ENCODE measurements around the gene TLE2. TPM values are rescaled to one million over a fixed set of nuclear protein-coding genes. Genes with fewer than 3 reads are reported as not detected.

Gene TLE2
- total RNA-seq, 1 experiment from 2014 or later, result 6.2 TPM

DNA sequence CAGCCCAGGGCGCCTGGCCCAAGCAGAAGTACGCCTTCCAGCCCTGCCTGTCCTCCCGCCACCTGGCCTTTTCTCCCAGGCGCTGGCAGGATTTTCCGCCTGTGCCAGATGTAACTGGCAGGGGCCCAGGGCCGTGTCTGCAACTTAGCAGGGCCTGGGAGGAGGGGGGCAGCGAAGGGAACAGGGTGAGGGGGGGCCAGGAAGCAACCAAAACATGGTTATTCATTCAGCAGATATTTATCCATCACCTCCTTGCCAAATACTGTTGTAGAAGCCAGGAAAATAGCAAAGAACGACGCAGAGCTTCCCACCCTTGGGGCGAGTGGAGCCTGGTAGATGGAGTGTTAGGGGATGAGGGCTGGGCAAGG, 46.1 kb downstream of the TLE2 start:
- H3K27ac ChIP-seq (ENCODE audit: low read length), result no peak overlapping the region
- H3K9me3 ChIP-seq (ENCODE audit: control insufficient read depth, insufficient read depth, low read depth, low read length), result no peaks in the 10 kb centered on the region
- POLR2A ChIA-PET, result no interaction called here
- peak; percentile 49; the same call in 1 of the 2 replicates for ATAC-seq
- no peaks in the 10 kb centered on the region for H3K27me3 ChIP-seq (ENCODE audit: control insufficient read depth, insufficient read depth, low read length)
- in situ Hi-C loops (cut with HindIII; ENCODE audit: low pct_unique_long_range_greater_than_20kb, low sequenced_read_pairs), result no loop called here
- no peak for DNase-seq (ENCODE audit: low read depth, low spot score)
- H3K4me1 ChIP-seq (ENCODE audit: control insufficient read depth, insufficient read depth, low read length), result peaks cover 5% of the 10 kb centered on the region
- intact Hi-C loops (cut with micrococcal nuclease; ENCODE audit: unreplicated experiment), result no loop called here
- H3K36me3 ChIP-seq (ENCODE audit: control insufficient read depth, insufficient read depth, low read length), result no peaks in the 10 kb centered on the region
- no peak overlapping the region for H3K4me3 ChIP-seq (ENCODE audit: low read depth in 2 of 2, low read length in 2 of 2)
- no TSS peak for BruUV-seq (replicated peaks)
- TF ChIP-seq TCF7L2 (IDR thresholded peaks at IDR 0.05; ENCODE audit: low read depth, low read length) (no peak), SIN3A (IDR thresholded peaks at IDR 0.05; ENCODE audit: borderline replicate concordance, insufficient read depth, low read depth, low read length) (no peak), POLR2AphosphoS5 (IDR thresholded peaks at IDR 0.05; ENCODE audit: low read depth, low read length) (no peak)
- TF ChIP-seq, protein P1, sequence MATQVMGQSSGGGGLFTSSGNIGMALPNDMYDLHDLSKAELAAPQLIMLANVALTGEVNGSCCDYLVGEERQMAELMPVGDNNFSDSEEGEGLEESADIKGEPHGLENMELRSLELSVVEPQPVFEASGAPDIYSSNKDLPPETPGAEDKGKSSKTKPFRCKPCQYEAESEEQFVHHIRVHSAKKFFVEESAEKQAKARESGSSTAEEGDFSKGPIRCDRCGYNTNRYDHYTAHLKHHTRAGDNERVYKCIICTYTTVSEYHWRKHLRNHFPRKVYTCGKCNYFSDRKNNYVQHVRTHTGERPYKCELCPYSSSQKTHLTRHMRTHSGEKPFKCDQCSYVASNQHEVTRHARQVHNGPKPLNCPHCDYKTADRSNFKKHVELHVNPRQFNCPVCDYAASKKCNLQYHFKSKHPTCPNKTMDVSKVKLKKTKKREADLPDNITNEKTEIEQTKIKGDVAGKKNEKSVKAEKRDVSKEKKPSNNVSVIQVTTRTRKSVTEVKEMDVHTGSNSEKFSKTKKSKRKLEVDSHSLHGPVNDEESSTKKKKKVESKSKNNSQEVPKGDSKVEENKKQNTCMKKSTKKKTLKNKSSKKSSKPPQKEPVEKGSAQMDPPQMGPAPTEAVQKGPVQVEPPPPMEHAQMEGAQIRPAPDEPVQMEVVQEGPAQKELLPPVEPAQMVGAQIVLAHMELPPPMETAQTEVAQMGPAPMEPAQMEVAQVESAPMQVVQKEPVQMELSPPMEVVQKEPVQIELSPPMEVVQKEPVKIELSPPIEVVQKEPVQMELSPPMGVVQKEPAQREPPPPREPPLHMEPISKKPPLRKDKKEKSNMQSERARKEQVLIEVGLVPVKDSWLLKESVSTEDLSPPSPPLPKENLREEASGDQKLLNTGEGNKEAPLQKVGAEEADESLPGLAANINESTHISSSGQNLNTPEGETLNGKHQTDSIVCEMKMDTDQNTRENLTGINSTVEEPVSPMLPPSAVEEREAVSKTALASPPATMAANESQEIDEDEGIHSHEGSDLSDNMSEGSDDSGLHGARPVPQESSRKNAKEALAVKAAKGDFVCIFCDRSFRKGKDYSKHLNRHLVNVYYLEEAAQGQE (IDR thresholded peaks at IDR 0.05; ENCODE audit: insufficient read depth in 1 of 2, low read depth in 2 of 2, low read length in 1 of 2), result no peak
- TF ChIP-seq, protein P2, sequence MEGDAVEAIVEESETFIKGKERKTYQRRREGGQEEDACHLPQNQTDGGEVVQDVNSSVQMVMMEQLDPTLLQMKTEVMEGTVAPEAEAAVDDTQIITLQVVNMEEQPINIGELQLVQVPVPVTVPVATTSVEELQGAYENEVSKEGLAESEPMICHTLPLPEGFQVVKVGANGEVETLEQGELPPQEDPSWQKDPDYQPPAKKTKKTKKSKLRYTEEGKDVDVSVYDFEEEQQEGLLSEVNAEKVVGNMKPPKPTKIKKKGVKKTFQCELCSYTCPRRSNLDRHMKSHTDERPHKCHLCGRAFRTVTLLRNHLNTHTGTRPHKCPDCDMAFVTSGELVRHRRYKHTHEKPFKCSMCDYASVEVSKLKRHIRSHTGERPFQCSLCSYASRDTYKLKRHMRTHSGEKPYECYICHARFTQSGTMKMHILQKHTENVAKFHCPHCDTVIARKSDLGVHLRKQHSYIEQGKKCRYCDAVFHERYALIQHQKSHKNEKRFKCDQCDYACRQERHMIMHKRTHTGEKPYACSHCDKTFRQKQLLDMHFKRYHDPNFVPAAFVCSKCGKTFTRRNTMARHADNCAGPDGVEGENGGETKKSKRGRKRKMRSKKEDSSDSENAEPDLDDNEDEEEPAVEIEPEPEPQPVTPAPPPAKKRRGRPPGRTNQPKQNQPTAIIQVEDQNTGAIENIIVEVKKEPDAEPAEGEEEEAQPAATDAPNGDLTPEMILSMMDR (IDR thresholded peaks at IDR 0.05), result no peak
- CTCF ChIA-PET, result no interaction called here

DNA sequence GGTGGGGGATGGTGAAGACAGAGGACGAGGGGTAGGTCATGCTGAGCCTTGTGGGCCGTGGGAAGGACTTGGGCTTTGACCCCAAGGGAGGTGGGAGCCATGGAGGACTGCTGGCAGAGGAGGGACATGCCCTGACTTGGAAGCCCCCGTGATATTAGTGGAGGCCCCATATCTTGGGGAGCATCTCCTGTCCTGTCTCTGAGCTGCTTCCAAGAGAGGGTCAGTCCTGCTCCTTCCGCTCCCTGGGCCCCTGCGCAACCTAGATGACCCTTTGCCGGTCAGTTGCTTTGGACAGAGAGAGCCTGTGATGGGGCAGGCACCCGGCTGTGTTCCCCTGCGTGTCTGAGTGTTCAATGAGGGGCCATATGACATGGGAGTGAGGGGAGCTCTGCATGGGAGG, 46.5 kb downstream of the TLE2 start:
- ATAC-seq (0 out of 2 replicates have a peak, but pooled peaks have one; percentile 11), DNase-seq (ENCODE audit: low read depth, low spot score) (no peak)
- BruUV-seq (replicated peaks), result no TSS peak
- ChIA-PET POLR2A (no interaction called here), CTCF (no interaction called here)
- Histone ChIP-seq H3K4me1 (ENCODE audit: control insufficient read depth, insufficient read depth, low read length) (peaks cover 9% of the 10 kb centered on the region), H3K9me3 (ENCODE audit: control insufficient read depth, insufficient read depth, low read depth, low read length) (no peaks in the 10 kb centered on the region), H3K27ac (ENCODE audit: low read length) (no peak overlapping the region), H3K4me3 (ENCODE audit: low read depth in 2 of 2, low read length in 2 of 2) (no peak overlapping the region), H3K27me3 (ENCODE audit: control insufficient read depth, insufficient read depth, low read length) (no peaks in the 10 kb centered on the region), H3K36me3 (ENCODE audit: control insufficient read depth, insufficient read depth, low read length) (no peaks in the 10 kb centered on the region)
- in situ Hi-C loops (cut with HindIII; ENCODE audit: low pct_unique_long_range_greater_than_20kb, low sequenced_read_pairs), result no loop called here
- intact Hi-C loops (cut with micrococcal nuclease; ENCODE audit: unreplicated experiment), result no loop called here
- TF ChIP-seq, protein P2 (IDR thresholded peaks at IDR 0.05), result no peak
- TF ChIP-seq, protein P1 (IDR thresholded peaks at IDR 0.05; ENCODE audit: insufficient read depth in 1 of 2, low read depth in 2 of 2, low read length in 1 of 2), result no peak
- TF ChIP-seq POLR2AphosphoS5 (IDR thresholded peaks at IDR 0.05; ENCODE audit: low read depth, low read length) (no peak), SIN3A (IDR thresholded peaks at IDR 0.05; ENCODE audit: borderline replicate concordance, insufficient read depth, low read depth, low read length) (no peak), TCF7L2 (IDR thresholded peaks at IDR 0.05; ENCODE audit: low read depth, low read length) (no peak)

Data from Panc1 (cell line).